NCI-H2029 treated with DMSO at 0.1 percent for 48 hours (cell line): ENCODE measurements around the gene TPPP3.
"Not testable (repeated sequence)": the region's sequence is repeated elsewhere in the genome, so short reads cannot be mapped to it uniquely, and the experiment has no call there.

ENCODE experiments used
- DNase-seq: peaks from one replicate; lab custom pipeline; 2025; lab: John Stamatoyannopoulos, UW

The TPPP3 gene

GRCh38 chr16:67426022-67426421, 32.7 kb upstream of the TPPP3 start:
- DNase-seq, result no peak

- DNase-seq, result no peak
Observed at GRCh38 chr16:67425580-67425979, 32.3 kb upstream of the TPPP3 start.

- no peak for DNase-seq
Observed at GRCh38 chr16:67425061-67425460, 31.8 kb upstream of the TPPP3 start.

- no peak for DNase-seq
Observed at GRCh38 chr16:67424261-67424615, 30.9 kb upstream of the TPPP3 start.

DNA sequence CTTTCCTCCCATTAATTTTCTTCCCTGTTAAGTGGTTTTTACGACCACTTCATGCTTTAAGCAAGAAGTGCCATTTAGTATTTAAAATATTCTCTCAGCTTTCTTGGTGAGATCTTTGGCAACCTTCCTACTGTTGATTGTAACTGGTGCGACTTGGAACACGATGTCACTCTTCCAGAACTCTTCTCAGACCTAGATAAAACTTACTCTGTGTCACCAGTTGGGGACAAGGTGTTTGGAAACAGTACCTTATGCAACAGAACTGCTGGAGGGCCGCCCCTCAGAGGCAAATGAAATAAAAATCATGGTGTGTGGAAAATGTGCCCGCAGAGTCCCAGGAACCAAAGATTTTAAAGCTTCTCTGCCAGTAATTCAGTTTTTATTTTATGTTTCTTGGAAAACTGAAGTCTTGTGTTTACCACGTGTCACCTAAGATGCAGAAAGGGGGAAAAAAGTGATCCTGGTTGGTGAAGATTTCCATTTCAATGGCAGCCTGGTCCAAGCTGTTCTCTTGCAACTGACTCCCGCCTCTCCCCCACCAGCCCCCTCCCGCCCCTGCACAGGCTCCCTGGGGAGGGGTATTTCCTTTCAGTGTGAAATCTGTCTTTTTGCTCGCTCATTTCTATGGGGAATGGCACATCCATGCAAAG, 30.4 kb upstream of the TPPP3 start:
- DNase-seq, result no peak

GRCh38 chr16:67423015-67423414, 29.7 kb upstream of the TPPP3 start:
- DNase-seq, result no peak

DNA sequence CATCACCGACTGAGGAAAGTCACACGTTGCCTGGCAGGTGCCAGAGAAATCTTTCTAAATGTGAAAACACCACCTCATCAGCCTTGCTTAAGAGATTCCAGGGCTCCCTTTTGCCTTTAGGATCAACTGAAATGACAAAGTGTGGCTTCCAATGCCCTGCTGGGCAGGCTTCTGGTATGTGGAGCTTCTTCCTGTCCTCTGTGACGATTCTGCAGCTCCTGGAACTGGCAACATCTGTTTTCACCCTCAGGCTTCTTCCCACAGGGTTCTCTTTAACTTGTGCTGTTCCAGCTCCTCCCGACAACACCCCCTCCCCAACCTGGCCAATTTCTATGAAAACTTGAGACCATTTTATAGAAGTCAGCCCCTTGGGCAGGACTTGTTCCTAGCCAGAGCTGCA, 27.7 kb upstream of the TPPP3 start:
- DNase-seq, result no peak

- no peak for DNase-seq
Observed at GRCh38 chr16:67419931-67420330, 26.6 kb upstream of the TPPP3 start.

DNA sequence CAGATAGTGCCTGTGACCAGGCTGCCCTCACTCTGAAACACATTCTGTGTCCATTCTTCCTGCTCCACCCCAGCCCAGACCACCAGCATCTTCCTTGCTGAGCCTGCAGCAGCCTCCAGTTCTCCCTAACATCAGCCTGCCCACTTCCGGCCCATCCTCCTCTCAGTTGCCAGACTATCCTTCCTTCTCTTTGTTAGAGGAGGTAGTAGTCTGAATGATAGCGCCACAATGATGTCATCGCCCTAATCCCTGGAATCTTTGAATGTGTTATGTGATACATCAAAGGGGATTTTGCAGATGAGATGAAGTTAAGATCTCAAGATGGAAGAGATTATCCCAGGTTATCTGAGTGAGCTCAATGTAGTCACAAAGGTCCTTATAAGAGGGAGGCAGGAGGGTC, 26.2 kb upstream of the TPPP3 start:
- DNase-seq, result no peak

GRCh38 chr16:67417333-67418061, 24.2 kb upstream of the TPPP3 start:
- DNase-seq, result no peak

- DNase-seq, result no peak
Observed at GRCh38 chr16:67415872-67416793, 22.8 kb upstream of the TPPP3 start, which contains the start of gene ZDHHC1. ZDHHC1 (minus strand) TSS chr16:67416477; CDS start chr16:67407775, 8,702 bp downstream.

DNA sequence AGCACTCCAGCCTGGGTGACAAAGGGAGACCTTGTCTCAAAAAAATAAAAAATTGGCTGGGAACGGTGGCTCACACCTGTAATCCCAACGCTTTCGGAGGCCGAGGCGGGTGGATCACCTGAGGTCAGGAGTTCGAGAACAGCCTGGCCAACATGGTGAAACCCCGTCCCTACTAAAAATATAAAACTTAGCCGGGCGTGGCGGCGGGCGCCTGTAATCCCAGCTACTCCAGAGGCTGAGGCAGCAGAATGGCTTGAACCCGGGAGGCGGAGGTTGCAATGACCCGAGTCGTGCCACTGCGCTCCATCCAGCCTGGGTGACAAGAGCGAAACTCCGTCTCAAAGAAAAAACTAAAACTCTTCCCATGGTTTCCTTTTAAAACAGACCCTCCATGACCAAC, 22.1 kb upstream of the TPPP3 start:
- DNase-seq, result not testable (repeated sequence)

GRCh38 chr16:67413978-67414911, 20.9 kb upstream of the TPPP3 start:
- DNase-seq, result no peak

GRCh38 chr16:67412294-67412693, 19.0 kb upstream of the TPPP3 start:
- no peak for DNase-seq

GRCh38 chr16:67411339-67411738, 18.0 kb upstream of the TPPP3 start:
- DNase-seq, result no peak

- no peak for DNase-seq
Observed at GRCh38 chr16:67409631-67410030, 16.3 kb upstream of the TPPP3 start.

- DNase-seq, result no peak
Observed at GRCh38 chr16:67407788-67408452, 14.6 kb upstream of the TPPP3 start.

DNA sequence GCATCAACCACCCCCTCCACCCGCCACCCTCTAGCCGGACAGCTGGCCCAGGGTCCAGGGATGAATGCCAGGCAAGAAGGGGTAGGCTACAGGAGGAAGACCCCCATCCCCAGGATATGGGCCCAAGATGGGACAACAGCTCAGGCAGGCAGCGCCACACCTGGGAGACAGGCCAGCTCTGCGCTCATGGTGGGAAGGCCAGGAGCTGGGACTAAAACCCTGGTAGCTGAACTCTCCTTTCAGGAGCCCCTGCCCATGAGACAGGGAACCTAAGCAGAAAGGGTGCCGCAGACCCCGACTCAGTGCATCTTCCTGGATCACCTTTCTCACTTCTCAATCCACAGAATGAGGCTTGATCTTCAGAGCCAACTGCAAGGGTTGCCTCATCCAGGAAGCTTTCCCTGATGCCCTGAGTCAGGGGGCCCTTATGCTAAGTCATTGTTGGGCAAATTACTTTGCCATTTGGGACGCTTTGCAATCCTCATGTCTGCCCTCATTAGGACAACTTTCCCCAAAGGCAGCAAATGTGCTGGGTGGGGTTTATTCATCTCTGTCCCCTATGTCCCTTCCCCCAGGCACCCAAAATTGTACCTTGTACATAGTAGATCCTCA, 14.0 kb upstream of the TPPP3 start:
- no peak for DNase-seq

DNA sequence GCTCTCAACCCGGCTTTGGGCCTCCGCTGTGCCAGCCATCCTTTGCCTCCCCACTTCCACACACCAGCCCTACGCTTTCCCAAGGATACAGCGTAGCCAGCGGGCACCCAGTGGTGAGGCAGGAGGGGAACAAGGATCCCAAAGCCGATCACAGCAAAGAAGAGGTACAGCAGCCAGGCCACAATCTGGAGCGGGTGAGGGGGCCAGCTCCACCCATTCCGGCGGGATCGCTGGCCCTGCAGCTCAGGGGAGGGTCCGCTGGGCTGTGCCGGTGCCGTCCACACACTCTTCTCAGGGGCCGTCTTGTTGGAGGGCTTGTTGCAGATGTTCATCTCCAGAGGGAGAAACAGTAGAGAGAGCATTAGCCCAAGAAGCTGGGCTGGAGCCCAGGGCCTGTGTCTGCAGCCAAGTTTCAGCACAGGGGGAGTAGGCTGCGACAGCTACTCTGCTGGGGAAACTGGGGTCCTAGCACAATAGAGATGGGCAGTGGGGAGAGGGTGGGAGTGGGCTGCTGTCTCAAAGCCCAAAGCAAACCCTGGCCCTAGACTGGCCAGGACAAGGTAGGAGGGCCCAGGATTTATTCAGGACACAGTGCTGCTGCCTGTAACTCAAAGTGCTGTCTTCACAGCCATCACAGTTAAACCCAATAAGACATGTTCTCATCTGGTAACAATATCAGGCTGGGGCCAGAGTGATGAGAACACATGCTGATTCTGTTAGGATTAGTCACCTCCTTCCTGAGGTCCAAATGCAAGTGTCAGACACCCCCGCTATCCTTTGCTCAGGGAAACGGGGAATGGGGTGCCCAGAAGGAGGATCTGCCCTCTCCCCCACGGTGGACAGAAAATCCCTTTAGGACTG, 13.0 kb upstream of the TPPP3 start:
- DNase-seq, result no peak

GRCh38 chr16:67405336-67405735, 12.0 kb upstream of the TPPP3 start:
- DNase-seq, result no peak
